ENCODE data around the gene WAPL. TPM values are rescaled to one million over a fixed set of nuclear protein-coding genes. Genes with fewer than 3 reads are reported as not detected.

WAPL gene
- total RNA-seq, 3 donors from 2014 or later = 38.7 to 42.9 (median 42.4) TPM

DNA sequence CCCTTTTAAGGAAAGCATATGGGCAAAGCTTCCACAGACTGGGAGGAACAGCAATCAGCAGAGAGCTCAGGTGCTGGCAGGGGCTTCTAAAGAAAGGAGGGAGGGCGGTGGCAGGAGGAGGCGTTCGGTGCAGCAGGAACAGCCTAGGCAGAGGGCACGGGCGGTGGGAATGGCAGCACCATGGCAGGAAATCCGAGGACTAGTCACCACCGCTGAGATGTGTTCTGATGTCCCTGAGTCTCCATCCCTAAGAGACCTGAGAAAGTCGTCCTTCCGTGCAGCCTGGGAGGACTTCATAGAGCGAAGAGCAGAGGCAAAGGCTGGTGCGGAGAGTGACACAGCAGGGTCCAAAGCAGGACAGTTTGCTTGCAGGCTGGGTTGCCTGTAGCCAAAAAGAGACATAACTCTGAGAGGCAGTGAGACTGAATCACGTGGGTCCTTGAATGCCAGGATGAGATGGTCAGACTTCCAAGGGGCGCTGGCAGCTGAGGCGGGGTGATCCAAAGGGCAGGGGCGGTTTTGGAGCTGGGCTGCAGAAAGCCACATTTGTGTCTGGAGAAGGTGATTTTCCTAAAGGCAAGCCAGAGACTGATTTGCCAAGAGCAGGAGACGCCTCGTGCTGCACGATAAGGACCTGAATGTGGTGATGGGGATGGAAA is 119.2 kb downstream of the WAPL start:
- DNase-seq (no peak), ATAC-seq (no peak)
- H3K4me3 Mint-ChIP-seq = peak overlapping the region; percentile 87
- H3K9me3 Mint-ChIP-seq = no peaks in the 10 kb centered on the region
- no peaks in the 10 kb centered on the region for H3K27me3 Mint-ChIP-seq (ENCODE audit: low read depth)
- H3K36me3 Mint-ChIP-seq (ENCODE audit: insufficient read depth) = no peaks in the 10 kb centered on the region
- peaks cover 16% of the 10 kb centered on the region for H3K4me1 Mint-ChIP-seq (ENCODE audit: low read depth)

DNA sequence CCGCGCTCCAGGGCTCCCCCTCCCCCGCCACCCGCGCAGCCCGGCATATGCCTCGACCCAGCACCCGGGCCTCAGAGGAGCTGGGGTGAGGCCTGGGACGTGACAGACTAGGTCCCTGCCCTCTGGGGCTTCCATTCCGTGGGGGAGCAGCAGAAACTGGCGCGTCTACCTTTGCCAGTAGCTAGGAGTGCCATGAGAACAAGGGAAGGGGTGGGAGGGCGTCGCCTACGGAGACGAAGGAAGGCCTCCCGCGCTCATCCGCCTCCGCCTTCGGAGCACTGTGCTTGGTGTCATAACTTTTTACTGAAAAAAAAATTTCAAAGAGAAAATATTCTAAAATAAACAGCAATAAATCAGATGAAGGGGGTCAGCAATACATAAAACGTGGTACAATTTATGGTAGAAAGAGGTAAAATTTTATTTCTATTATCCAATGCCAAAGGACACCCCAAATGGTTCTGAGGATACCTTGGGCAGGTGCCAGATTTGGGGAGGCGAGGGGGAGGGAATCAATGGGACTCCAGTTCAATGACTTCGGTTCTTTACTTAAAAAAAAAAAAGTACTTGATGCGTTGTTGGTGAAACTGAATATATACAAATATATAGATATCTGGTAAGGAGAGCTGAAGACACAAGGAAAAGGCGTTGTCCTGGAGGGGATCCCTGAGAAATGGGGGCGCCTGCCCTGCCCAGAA is 119.9 kb downstream of the WAPL start:
- ATAC-seq (no peak), DNase-seq (peak; percentile 48)
- peaks cover 16% of the 10 kb centered on the region for H3K4me1 Mint-ChIP-seq (ENCODE audit: low read depth)
- no peaks in the 10 kb centered on the region for H3K9me3 Mint-ChIP-seq
- no peaks in the 10 kb centered on the region for H3K27me3 Mint-ChIP-seq (ENCODE audit: low read depth)
- no peaks in the 10 kb centered on the region for H3K36me3 Mint-ChIP-seq (ENCODE audit: insufficient read depth)
- H3K4me3 Mint-ChIP-seq = peak overlapping the region; percentile 87

DNA sequence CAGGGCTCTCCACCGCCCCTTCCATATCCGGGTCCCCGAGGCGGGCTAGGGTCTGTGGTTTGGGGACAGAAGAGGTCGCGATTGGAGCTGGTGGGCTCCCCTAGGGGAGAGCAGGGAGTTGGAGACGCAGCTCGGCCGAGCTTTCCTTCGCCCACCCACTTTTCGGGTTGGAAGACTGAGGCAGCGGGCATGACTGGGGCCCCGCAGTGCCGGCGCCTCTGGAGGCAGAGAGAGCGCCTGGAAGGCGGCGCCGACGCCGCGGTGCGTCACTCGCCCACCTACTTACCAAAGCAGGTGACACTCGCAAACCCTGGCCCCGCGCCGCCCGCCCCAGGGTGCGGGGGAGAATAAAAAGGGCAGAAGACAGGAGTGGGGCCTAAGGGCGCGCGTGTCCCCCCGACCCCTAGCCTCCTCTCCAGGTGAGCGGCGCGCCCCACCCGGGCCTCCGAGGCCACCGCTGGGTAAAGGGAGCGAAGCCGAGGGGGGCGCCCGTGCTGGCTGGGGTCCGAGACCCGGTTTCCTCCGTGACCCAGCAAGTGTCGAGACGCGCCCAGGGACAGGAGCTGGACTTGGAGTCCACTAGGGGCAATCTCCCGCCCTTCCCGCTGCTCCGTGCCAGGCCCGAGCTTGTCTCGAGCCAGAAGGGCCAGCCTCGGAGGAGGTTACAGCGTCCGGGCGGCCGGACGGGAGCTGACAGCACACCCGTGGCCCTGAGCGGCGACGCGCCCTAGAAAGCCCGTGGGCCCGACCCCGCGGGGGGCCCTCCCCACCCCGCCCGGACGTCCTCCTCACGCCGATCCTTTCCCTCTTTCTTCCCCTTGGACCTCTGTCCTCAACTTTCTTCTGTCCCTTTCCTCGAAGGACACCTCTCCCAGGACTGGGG is 120.6 kb downstream of the WAPL start:
- DNase-seq (peak; percentile 79), ATAC-seq (peak; percentile 75 to 77)
- Mint-ChIP-seq H3K4me1 (ENCODE audit: low read depth) (peaks cover 16% of the 10 kb centered on the region), H3K9me3 (no peaks in the 10 kb centered on the region), H3K4me3 (peak overlapping the region; percentile 87), H3K27me3 (ENCODE audit: low read depth) (no peaks in the 10 kb centered on the region), H3K36me3 (ENCODE audit: insufficient read depth) (no peaks in the 10 kb centered on the region)

DNA sequence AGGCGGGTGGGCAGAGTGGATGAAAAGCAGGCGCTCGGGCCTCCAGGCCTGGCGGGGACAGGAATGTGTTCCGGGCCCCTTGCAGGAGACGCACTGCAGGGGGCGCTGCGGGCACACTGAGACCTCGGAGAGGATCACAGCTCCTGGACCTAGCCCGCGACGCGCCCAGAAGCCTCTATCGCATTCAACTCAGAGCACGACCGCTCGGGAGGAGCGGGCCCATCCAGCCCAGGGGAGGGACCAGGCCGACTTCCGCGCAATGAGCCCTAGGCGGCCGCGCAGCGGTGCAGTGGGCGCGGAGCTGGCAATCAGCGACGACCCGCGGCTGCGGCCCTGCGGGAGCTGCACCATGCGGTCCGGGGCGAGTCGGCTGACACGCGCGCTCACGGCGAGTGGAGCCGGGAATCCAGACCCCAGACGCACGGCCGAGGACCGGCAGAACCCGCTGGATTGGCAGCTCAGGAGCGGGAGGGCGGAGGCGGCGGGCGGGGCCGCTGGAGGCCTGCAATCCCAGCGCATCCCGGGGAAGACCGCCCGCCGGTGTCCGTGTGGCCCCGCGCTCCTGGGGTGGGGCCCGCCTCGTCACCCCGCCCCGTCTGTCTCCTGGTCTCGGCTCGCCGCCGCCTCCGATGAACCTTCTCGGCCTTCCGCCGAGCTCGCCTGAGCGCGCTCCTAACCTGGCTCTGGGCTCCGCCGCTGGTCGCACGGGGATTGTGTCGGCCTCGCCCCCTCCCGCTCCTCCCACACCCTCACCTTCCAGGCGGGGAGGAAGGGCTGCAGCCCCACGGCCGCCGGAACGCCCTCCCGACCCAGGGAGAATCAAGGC is 121.5 kb downstream of the WAPL start:
- Mint-ChIP-seq H3K4me1 (ENCODE audit: low read depth) (peaks cover 16% of the 10 kb centered on the region), H3K36me3 (ENCODE audit: insufficient read depth) (no peaks in the 10 kb centered on the region), H3K4me3 (peak overlapping the region; percentile 87), H3K9me3 (no peaks in the 10 kb centered on the region), H3K27me3 (ENCODE audit: low read depth) (no peaks in the 10 kb centered on the region)
- DNase-seq = peak; percentile 96
- peak; percentile 88 to 90 for ATAC-seq

DNA sequence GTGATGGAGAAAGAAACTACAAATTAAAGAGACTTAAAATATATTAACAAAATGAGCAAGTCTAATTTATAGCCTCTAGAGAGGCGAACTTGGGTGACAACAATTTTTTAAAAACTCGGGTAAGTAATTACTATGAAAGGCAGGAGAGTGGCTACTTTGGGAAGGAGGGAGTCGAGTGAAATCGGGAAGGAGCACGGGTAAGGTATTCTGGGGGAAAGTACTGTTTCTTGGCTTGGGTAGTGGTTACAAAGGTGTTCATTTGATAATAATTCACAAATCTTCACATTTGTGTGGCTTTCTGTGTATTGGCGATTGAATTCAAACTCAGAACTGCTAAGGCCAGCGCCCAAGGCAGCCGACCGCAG is 122.1 kb downstream of the WAPL start:
- peak overlapping the region; percentile 87 for H3K4me3 Mint-ChIP-seq
- H3K9me3 Mint-ChIP-seq = no peaks in the 10 kb centered on the region
- no peak for DNase-seq
- H3K36me3 Mint-ChIP-seq (ENCODE audit: insufficient read depth) = no peaks in the 10 kb centered on the region
- H3K4me1 Mint-ChIP-seq (ENCODE audit: low read depth) = peaks cover 16% of the 10 kb centered on the region
- H3K27me3 Mint-ChIP-seq (ENCODE audit: low read depth) = no peaks in the 10 kb centered on the region
- no peak for ATAC-seq

GRCh38 chr10:86397120-86397519 is 124.5 kb downstream of the WAPL start:
- H3K36me3 Mint-ChIP-seq (ENCODE audit: insufficient read depth) = no peaks in the 10 kb centered on the region
- DNase-seq (no peak), ATAC-seq (no peak)
- no peaks in the 10 kb centered on the region for H3K9me3 Mint-ChIP-seq
- peaks cover 16% of the 10 kb centered on the region for H3K4me1 Mint-ChIP-seq (ENCODE audit: low read depth)
- H3K27me3 Mint-ChIP-seq (ENCODE audit: low read depth) = peaks cover 5% of the 10 kb centered on the region
- no peak overlapping the region for H3K4me3 Mint-ChIP-seq

DNA sequence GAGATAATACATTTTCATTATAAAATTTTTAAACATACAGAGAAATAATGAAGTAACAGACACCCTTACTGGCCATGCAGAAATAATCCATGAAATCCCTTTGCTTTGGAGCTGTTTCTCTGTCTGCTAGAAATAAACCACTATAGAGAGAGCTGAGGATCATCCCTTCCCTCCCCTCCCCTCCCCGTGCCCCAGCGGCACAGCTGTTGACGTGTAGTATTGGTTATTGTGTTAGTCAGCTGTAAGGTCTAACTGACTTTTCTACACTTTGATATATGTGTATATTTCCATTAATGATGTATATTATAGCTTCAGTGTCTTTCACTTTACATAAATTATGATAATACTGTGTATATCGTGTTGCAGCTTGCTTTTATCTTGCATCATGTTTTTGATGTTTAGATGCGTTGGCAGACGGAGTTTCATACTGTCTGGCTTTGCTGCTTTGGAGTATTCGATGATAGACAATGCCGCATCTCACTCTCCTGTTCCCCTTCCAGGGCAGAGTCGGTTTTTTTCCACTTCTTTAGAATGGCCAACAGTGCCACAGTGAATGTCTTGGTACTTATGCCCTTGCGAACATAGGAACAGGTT is 127.6 kb downstream of the WAPL start:
- no peaks in the 10 kb centered on the region for H3K9me3 Mint-ChIP-seq
- peaks cover 7% of the 10 kb centered on the region for H3K4me1 Mint-ChIP-seq (ENCODE audit: low read depth)
- ATAC-seq = peak in 1 of 2 donors; percentile 22
- DNase-seq = no peak
- H3K27me3 Mint-ChIP-seq (ENCODE audit: low read depth) = peaks cover 22% of the 10 kb centered on the region
- no peak overlapping the region for H3K4me3 Mint-ChIP-seq
- no peaks in the 10 kb centered on the region for H3K36me3 Mint-ChIP-seq (ENCODE audit: insufficient read depth)

- Mint-ChIP-seq H3K4me3 (no peak overlapping the region), H3K36me3 (ENCODE audit: insufficient read depth) (no peaks in the 10 kb centered on the region), H3K27me3 (ENCODE audit: low read depth) (peaks cover 23% of the 10 kb centered on the region), H3K9me3 (no peaks in the 10 kb centered on the region), H3K4me1 (ENCODE audit: low read depth) (peaks cover 9% of the 10 kb centered on the region)
- ATAC-seq (no peak), DNase-seq (no peak)
These were observed 128.2 kb downstream of the WAPL start for GRCh38 chr10:86393362-86393761.

- Mint-ChIP-seq H3K4me3 (no peak overlapping the region), H3K36me3 (ENCODE audit: insufficient read depth) (no peaks in the 10 kb centered on the region), H3K9me3 (no peaks in the 10 kb centered on the region), H3K27me3 (ENCODE audit: low read depth) (peaks cover 30% of the 10 kb centered on the region), H3K4me1 (ENCODE audit: low read depth) (peaks cover 10% of the 10 kb centered on the region)
- ATAC-seq = no peak
- DNase-seq = no peak
These were observed 128.9 kb downstream of the WAPL start for GRCh38 chr10:86392723-86393094.

DNA sequence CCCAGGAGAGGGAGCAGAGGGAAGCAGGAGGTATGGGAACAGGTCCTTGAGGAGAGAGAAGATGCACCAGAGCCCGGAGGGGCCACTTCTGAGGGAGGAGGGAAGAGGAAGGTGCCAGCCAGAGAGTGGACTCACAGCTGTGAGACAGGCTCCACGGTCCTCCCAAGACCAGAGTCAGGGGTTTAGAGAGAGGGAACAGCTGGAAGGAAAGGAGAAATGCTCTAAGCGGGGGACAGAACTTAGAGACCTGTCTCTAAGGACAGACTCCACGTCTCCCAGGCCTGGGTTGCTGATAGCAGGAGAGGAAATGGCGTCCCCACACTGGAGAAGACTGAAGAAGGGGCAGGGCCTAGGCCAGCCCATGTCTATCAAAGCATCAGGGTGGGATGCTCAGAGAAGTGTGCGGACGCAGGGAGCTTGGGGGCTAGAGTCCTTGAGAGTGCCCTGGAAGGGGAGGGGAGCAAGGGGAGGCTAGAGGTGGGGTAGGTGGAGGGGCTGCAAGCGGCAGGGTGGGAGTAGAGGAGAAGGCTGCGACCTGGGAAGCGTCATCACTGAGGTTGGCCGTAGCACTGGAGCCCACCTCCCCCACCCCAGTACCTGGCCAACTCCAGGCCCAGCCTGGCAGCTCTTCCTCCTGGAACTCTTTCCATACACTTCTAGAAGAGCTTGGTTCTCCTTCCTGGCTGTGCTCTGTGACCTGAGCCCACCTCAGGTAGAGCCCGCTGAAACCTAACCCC is 129.4 kb downstream of the WAPL start:
- no peak for ATAC-seq
- Mint-ChIP-seq H3K9me3 (no peaks in the 10 kb centered on the region), H3K4me3 (no peak overlapping the region), H3K4me1 (ENCODE audit: low read depth) (peaks cover 10% of the 10 kb centered on the region), H3K27me3 (ENCODE audit: low read depth) (peaks cover 36% of the 10 kb centered on the region), H3K36me3 (ENCODE audit: insufficient read depth) (no peaks in the 10 kb centered on the region)
- DNase-seq = no peak

- Mint-ChIP-seq H3K27me3 (ENCODE audit: low read depth) (peaks cover 36% of the 10 kb centered on the region), H3K4me1 (ENCODE audit: low read depth) (peaks cover 10% of the 10 kb centered on the region), H3K36me3 (ENCODE audit: insufficient read depth) (no peaks in the 10 kb centered on the region), H3K9me3 (no peaks in the 10 kb centered on the region), H3K4me3 (no peak overlapping the region)
- ATAC-seq (no peak), DNase-seq (no peak)
These were observed 130.3 kb downstream of the WAPL start for GRCh38 chr10:86391236-86391840.

GRCh38 chr10:86390337-86391120 is 131.1 kb downstream of the WAPL start:
- DNase-seq = no peak
- peaks cover 36% of the 10 kb centered on the region for H3K27me3 Mint-ChIP-seq (ENCODE audit: low read depth)
- H3K9me3 Mint-ChIP-seq = no peaks in the 10 kb centered on the region
- peaks cover 10% of the 10 kb centered on the region for H3K4me1 Mint-ChIP-seq (ENCODE audit: low read depth)
- no peak for ATAC-seq
- H3K36me3 Mint-ChIP-seq (ENCODE audit: insufficient read depth) = no peaks in the 10 kb centered on the region
- H3K4me3 Mint-ChIP-seq = peak overlapping the region; percentile 16
